H1 (cell line): Measurements from ENCODE around the gene PDYN. TPM values are rescaled to one million over a fixed set of nuclear protein-coding genes. Genes with fewer than 3 reads are reported as not detected.

Experiments used
- BCL11A ChIP-seq, 2 experiments: IDR thresholded peaks; one replicate each; pipeline ENCODE4 v1.6.1; 2011; ENCODE audit warnings: low read depth in 2 of 2, low read length in 2 of 2, mild to moderate bottlenecking in 2 of 2
- BRCA1 ChIP-seq: IDR thresholded peaks from 2 replicates; pipeline ENCODE4 v1.6.1; 2012; ENCODE audit warnings: low read depth, low read length, improper control_type of control experiment
- FOSL1 ChIP-seq: IDR thresholded peaks from 2 replicates; pipeline ENCODE4 v1.6.1; 2011; ENCODE audit warnings: mild to moderate bottlenecking, low read depth, low read length, moderate library complexity; ENCODE audit not compliant: insufficient read depth
- GTF2F1 ChIP-seq: IDR thresholded peaks from 2 replicates; pipeline ENCODE4 v1.6.1; 2012; ENCODE audit warnings: low read depth, low read length, improper control_type of control experiment, borderline replicate concordance
- JUND ChIP-seq: IDR thresholded peaks from 2 replicates; pipeline ENCODE4 v1.6.1; 2011; ENCODE audit warnings: mild to moderate bottlenecking, improper control_type of control experiment, low read length
- MAX ChIP-seq: IDR thresholded peaks from 2 replicates; pipeline ENCODE4 v1.6.1; 2012; ENCODE audit warnings: inconsistent platforms
- RAD21 ChIP-seq, 2 experiments: IDR thresholded peaks in 1 of 2; conservative IDR thresholded peaks in 1 of 2; 2 replicates each; pipeline ENCODE4 v1.6.1; 2011; ENCODE audit warnings: low read depth in 2 of 2, low read length in 2 of 2, improper control_type of control experiment in 1 of 2, inconsistent platforms in 1 of 2, mild to moderate bottlenecking in 1 of 2, moderate library complexity in 1 of 2
- TEAD4 ChIP-seq: IDR thresholded peaks from 2 replicates; pipeline ENCODE4 v1.6.1; 2012; ENCODE audit warnings: low read depth, low read length, inconsistent platforms, mixed read lengths
- polyA plus RNA-seq, 7 experiments: library from polyadenylated mRNA; depleted of rRNA in 3 of 7; stranded (reverse) in 5 of 7; unstranded in 2 of 7; fragments of >200 nt in 5 of 7; fragments of 200-250 nt in 2 of 7; gene quantifications; 1 replicate in 5 of 7; 2 replicates in 1 of 7; 4 replicates in 1 of 7; pipeline versions ENCODE4 v1.2.1 to v1.2.3, GENCODE V29; 2011 to 2013; ENCODE audit warnings: missing spikeins in 2 of 7, mixed read lengths in 2 of 7
- total RNA-seq: library from RNA; stranded (reverse); fragmentation: NEBNext Ultra II Directional; extraction: Animal tissue kit (Norgen Biotek cat#: 25700); gene quantifications from 2 replicates; pipeline ENCODE4 v1.2.1, GENCODE V29; 2021
- TF ChIP-seq, protein P1 (sequence below): IDR thresholded peaks from 2 replicates; pipeline ENCODE4 v1.6.1; 2012; ENCODE audit warnings: low read length, inconsistent platforms

Gene PDYN
- total and polyA plus RNA-seq, 2 of the 8 experiments (the other 6 are each of a cell fraction or from before 2014, with no cell fraction given) = 0.54 to 0.60 TPM

DNA sequence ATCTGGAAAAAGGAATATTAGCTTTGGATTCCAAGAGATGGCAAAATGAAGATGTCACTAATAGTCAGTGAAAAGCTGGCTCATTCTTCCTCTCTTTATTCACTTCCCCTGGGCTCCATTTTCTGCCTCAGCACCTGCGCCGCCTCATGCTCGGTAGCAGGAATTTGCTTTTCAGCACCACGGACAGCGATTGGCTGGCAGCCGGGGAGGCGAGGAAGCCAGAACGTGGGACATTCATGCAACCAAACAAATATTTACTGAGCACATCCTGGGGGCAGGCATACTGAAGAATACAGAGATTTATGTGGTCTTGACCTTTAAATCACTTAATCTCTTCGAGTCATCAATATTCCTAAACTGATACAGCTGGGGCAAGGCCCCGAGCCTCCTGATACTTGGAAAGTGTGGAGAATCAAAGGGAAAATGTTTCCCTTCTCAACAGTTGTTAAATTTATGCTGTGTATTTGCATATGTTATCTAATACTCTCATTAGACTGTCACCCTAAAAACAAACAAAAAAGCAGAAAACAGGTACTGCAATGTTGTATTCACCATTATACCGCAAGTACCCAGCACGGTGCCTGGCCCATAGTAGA, 12.1 kb upstream of the PDYN start (continued):
- peak; percentile 8 to 25; a peak in 1 of 4 replicates for TF ChIP-seq RAD21 (IDR thresholded peaks at IDR 0.05 in 1 of 2, conservative IDR thresholded peaks at IDR 0.05 in 1 of 2; ENCODE audit: low read depth in 2 of 2, low read length in 2 of 2)
- peak; percentile 97 for TF ChIP-seq TEAD4
- TF ChIP-seq BCL11A (IDR thresholded peaks at IDR 0.05; ENCODE audit: low read depth in 2 of 2, low read length in 2 of 2) = no peak
- no peak for TF ChIP-seq JUND
- TF ChIP-seq GTF2F1 = no peak
- no peak for TF ChIP-seq BRCA1
- TF ChIP-seq FOSL1 = no peak
- TF ChIP-seq, protein P1, sequence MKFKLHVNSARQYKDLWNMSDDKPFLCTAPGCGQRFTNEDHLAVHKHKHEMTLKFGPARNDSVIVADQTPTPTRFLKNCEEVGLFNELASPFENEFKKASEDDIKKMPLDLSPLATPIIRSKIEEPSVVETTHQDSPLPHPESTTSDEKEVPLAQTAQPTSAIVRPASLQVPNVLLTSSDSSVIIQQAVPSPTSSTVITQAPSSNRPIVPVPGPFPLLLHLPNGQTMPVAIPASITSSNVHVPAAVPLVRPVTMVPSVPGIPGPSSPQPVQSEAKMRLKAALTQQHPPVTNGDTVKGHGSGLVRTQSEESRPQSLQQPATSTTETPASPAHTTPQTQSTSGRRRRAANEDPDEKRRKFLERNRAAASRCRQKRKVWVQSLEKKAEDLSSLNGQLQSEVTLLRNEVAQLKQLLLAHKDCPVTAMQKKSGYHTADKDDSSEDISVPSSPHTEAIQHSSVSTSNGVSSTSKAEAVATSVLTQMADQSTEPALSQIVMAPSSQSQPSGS = no peak
- TF ChIP-seq MAX = peak; percentile 84
- TF ChIP-seq, all 59 proteins: peak for 7
